GM12892 (cell line): Measurements from ENCODE around the gene CFAP299.

Experiments
- POLR2A ChIP-seq: IDR thresholded peaks from 2 replicates; pipeline ENCODE4 v1.6.1; 2011; ENCODE audit warnings: low read depth, low read length, control low read depth
- POLR2AphosphoS5 ChIP-seq: IDR thresholded peaks from 2 replicates; pipeline ENCODE4 v1.6.1; 2011; ENCODE audit warnings: low read depth, low read length, control low read depth
- TAF1 ChIP-seq: IDR thresholded peaks from 2 replicates; pipeline ENCODE4 v1.6.1; 2011; ENCODE audit warnings: low read depth, mild to moderate bottlenecking, control low read depth, low read length, borderline replicate concordance

DNA sequence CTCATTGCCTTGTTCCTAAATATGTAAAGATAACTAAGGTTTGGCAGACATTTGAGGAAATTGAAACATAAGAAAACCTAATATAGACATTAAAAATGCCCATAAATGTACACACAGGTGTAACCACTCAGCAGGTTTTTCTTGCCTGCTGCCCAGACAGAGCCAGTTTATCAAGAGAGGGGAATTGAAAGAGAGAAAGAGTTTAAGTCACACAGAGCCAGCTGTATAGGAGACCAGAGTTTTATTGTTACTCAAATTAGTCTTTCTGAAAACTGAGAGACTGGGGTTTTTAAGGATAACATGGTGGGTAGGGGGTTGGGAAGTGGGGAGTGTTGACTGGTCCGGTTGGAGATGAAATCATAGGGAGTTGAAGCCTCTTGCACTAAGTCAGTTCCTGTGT lies 119.0 kb downstream of the CFAP299 start:
- TF ChIP-seq POLR2A (no peak), POLR2AphosphoS5 (no peak), TAF1 (no peak)
